ENCODE data around the gene ZNF407.

ZNF407 gene

GRCh38 chr18:75035928-75036327 lies 438.3 kb downstream of the ZNF407 start:
- peaks cover 7% of the 10 kb centered on the region for H3K36me3 Mint-ChIP-seq
- H3K27me3 Mint-ChIP-seq, result no peaks in the 10 kb centered on the region
- no peak overlapping the region for H3K27ac Mint-ChIP-seq
- no peaks in the 10 kb centered on the region for H3K9me3 Mint-ChIP-seq
- H3K4me1 Mint-ChIP-seq, result no peaks in the 10 kb centered on the region
- ATAC-seq, result no peak
- no peak overlapping the region for H3K4me3 Mint-ChIP-seq

GRCh38 chr18:75036917-75037688 lies 439.4 kb downstream of the ZNF407 start:
- H3K4me1 Mint-ChIP-seq, result no peaks in the 10 kb centered on the region
- H3K4me3 Mint-ChIP-seq, result no peak overlapping the region
- H3K27ac Mint-ChIP-seq, result no peak overlapping the region
- no peaks in the 10 kb centered on the region for H3K9me3 Mint-ChIP-seq
- peaks cover 7% of the 10 kb centered on the region for H3K36me3 Mint-ChIP-seq
- H3K27me3 Mint-ChIP-seq, result no peaks in the 10 kb centered on the region
- ATAC-seq, result no peak

DNA sequence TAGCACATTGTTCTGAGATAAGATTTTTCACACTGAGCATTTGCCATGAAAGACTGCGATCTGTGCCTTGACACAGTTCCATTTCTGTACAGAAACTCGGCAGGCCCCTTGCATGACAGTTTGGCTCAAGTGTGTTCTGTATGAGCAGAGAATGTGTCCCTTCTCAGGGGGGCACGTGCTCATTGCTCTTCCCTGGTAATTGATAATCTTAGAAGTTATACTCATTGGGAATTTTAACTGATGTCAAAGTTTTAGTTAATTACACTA lies 440.0 kb downstream of the ZNF407 start:
- no peak overlapping the region for H3K27ac Mint-ChIP-seq
- peaks cover 5% of the 10 kb centered on the region for H3K36me3 Mint-ChIP-seq
- no peaks in the 10 kb centered on the region for H3K4me1 Mint-ChIP-seq
- H3K9me3 Mint-ChIP-seq, result peaks cover 1% of the 10 kb centered on the region
- H3K27me3 Mint-ChIP-seq, result no peaks in the 10 kb centered on the region
- ATAC-seq, result no peak
- H3K4me3 Mint-ChIP-seq, result no peak overlapping the region

DNA sequence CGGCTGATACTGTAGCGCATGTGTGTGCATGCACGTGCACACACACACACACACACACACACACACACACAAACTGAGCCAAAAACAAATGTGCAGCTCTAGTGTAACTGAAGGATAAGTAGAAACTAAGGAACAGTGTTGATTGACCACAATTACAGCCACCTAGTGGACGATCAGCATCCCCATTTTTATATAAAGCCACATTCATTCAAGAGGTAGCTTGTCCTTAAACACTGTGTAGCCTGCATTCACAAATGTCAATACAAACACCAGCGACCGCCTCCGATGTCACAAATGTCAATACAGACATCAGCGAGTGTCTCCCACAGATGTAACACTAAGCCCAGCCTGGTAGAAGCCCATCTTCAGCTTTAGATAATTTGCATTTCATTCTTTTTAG lies 443.9 kb downstream of the ZNF407 start:
- Mint-ChIP-seq H3K4me1 (no peaks in the 10 kb centered on the region), H3K36me3 (peaks cover 9% of the 10 kb centered on the region), H3K27me3 (no peaks in the 10 kb centered on the region), H3K9me3 (peaks cover 2% of the 10 kb centered on the region), H3K27ac (no peak overlapping the region), H3K4me3 (no peak overlapping the region)
- ATAC-seq, result no peak

GRCh38 chr18:75043478-75043877 lies 445.8 kb downstream of the ZNF407 start:
- H3K36me3 Mint-ChIP-seq, result peaks cover 18% of the 10 kb centered on the region
- no peaks in the 10 kb centered on the region for H3K4me1 Mint-ChIP-seq
- ATAC-seq, result no peak
- H3K27me3 Mint-ChIP-seq, result no peaks in the 10 kb centered on the region
- H3K27ac Mint-ChIP-seq, result no peak overlapping the region
- H3K9me3 Mint-ChIP-seq, result peaks cover 2% of the 10 kb centered on the region
- no peak overlapping the region for H3K4me3 Mint-ChIP-seq

DNA sequence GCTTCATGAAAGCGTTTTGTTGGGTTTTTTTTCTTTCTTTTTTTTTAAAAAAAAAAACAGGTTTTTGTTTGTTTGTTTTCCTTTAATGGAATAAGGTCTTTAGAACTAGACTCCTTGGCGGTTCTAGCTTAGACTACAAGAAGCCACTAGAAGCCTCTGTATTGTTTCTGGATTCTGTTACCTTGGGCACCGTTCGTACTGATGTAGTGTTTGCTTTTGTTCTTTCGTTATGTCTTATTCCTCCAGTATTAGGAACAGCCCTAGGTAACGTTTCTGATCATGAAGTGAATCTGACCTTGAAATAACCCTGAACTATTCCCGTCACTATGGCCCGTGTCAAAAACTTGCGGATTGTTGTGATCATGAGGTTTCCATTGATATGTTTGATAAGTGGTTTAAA lies 446.6 kb downstream of the ZNF407 start:
- no peaks in the 10 kb centered on the region for H3K4me1 Mint-ChIP-seq
- H3K27me3 Mint-ChIP-seq, result no peaks in the 10 kb centered on the region
- no peak overlapping the region for H3K4me3 Mint-ChIP-seq
- peaks cover 2% of the 10 kb centered on the region for H3K9me3 Mint-ChIP-seq
- H3K36me3 Mint-ChIP-seq, result peaks cover 19% of the 10 kb centered on the region
- ATAC-seq, result no peak
- no peak overlapping the region for H3K27ac Mint-ChIP-seq

- Mint-ChIP-seq H3K27me3 (no peaks in the 10 kb centered on the region), H3K36me3 (peaks cover 19% of the 10 kb centered on the region), H3K9me3 (peaks cover 2% of the 10 kb centered on the region), H3K4me3 (no peak overlapping the region), H3K27ac (no peak overlapping the region), H3K4me1 (no peaks in the 10 kb centered on the region)
- no peak for ATAC-seq
Observed at GRCh38 chr18:75044791-75045190, 447.1 kb downstream of the ZNF407 start.

GRCh38 chr18:75045272-75045671 lies 447.6 kb downstream of the ZNF407 start:
- Mint-ChIP-seq H3K4me1 (no peaks in the 10 kb centered on the region), H3K4me3 (no peak overlapping the region), H3K27ac (no peak overlapping the region), H3K27me3 (no peaks in the 10 kb centered on the region), H3K9me3 (peaks cover 2% of the 10 kb centered on the region), H3K36me3 (peaks cover 19% of the 10 kb centered on the region)
- ATAC-seq, result no peak

GRCh38 chr18:75047240-75047961 lies 449.7 kb downstream of the ZNF407 start:
- no peak for ATAC-seq
- Mint-ChIP-seq H3K4me3 (no peak overlapping the region), H3K9me3 (peaks cover 2% of the 10 kb centered on the region), H3K36me3 (peaks cover 19% of the 10 kb centered on the region), H3K27me3 (no peaks in the 10 kb centered on the region), H3K27ac (no peak overlapping the region), H3K4me1 (no peaks in the 10 kb centered on the region)

- peaks cover 13% of the 10 kb centered on the region for H3K36me3 Mint-ChIP-seq
- H3K4me3 Mint-ChIP-seq, result no peak overlapping the region
- ATAC-seq, result no peak
- no peaks in the 10 kb centered on the region for H3K9me3 Mint-ChIP-seq
- no peak overlapping the region for H3K27ac Mint-ChIP-seq
- H3K27me3 Mint-ChIP-seq, result no peaks in the 10 kb centered on the region
- no peaks in the 10 kb centered on the region for H3K4me1 Mint-ChIP-seq
Observed at GRCh38 chr18:75048776-75049454, 451.2 kb downstream of the ZNF407 start.

GRCh38 chr18:75049455-75049789 lies 451.8 kb downstream of the ZNF407 start:
- ATAC-seq, result no peak
- H3K4me3 Mint-ChIP-seq, result no peak overlapping the region
- no peaks in the 10 kb centered on the region for H3K4me1 Mint-ChIP-seq
- H3K36me3 Mint-ChIP-seq, result peaks cover 13% of the 10 kb centered on the region
- H3K9me3 Mint-ChIP-seq, result no peaks in the 10 kb centered on the region
- no peaks in the 10 kb centered on the region for H3K27me3 Mint-ChIP-seq
- no peak overlapping the region for H3K27ac Mint-ChIP-seq

GRCh38 chr18:75051757-75052156 lies 454.1 kb downstream of the ZNF407 start:
- no peak overlapping the region for H3K4me3 Mint-ChIP-seq
- no peak overlapping the region for H3K27ac Mint-ChIP-seq
- no peaks in the 10 kb centered on the region for H3K4me1 Mint-ChIP-seq
- ATAC-seq, result no peak
- H3K9me3 Mint-ChIP-seq, result no peaks in the 10 kb centered on the region
- H3K27me3 Mint-ChIP-seq, result no peaks in the 10 kb centered on the region
- H3K36me3 Mint-ChIP-seq, result peaks cover 15% of the 10 kb centered on the region

- Mint-ChIP-seq H3K36me3 (peaks cover 13% of the 10 kb centered on the region), H3K27ac (no peak overlapping the region), H3K27me3 (no peaks in the 10 kb centered on the region), H3K4me3 (no peak overlapping the region), H3K4me1 (no peaks in the 10 kb centered on the region), H3K9me3 (no peaks in the 10 kb centered on the region)
- ATAC-seq, result no peak
Observed at GRCh38 chr18:75052475-75052874, 454.8 kb downstream of the ZNF407 start.

GRCh38 chr18:75053028-75053629 lies 455.5 kb downstream of the ZNF407 start:
- Mint-ChIP-seq H3K36me3 (peaks cover 11% of the 10 kb centered on the region), H3K27ac (no peak overlapping the region), H3K27me3 (no peaks in the 10 kb centered on the region), H3K9me3 (no peaks in the 10 kb centered on the region), H3K4me3 (no peak overlapping the region), H3K4me1 (no peaks in the 10 kb centered on the region)
- ATAC-seq, result no peak

DNA sequence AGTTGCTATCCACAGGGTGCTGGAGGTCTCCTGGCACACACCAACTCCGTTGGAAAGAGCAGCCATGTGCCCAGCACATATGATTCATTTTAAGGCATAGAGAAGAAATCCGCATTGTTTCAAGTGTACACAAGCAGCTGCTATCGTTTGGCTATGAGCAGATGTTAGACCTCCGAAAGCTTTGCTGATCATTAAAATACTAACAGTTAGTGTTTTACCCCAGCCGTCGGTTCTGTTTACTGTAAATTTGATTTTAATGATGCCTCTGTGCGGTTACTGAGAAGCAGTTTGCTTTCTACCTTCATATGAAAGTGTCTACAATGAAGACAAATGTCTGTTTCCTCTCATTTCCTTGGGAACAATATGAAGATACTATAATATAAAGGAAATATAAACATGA lies 456.4 kb downstream of the ZNF407 start:
- Mint-ChIP-seq H3K36me3 (peaks cover 7% of the 10 kb centered on the region), H3K27ac (no peak overlapping the region), H3K27me3 (no peaks in the 10 kb centered on the region), H3K4me3 (no peak overlapping the region), H3K9me3 (no peaks in the 10 kb centered on the region), H3K4me1 (no peaks in the 10 kb centered on the region)
- ATAC-seq, result no peak

- H3K27me3 Mint-ChIP-seq, result no peaks in the 10 kb centered on the region
- no peaks in the 10 kb centered on the region for H3K4me1 Mint-ChIP-seq
- ATAC-seq, result no peak
Observed at GRCh38 chr18:75054611-75055010, 456.9 kb downstream of the ZNF407 start.

More at GRCh38 chr18:75054611-75055010, 456.9 kb downstream of the ZNF407 start:
- H3K27ac Mint-ChIP-seq, result no peak overlapping the region
- no peak overlapping the region for H3K4me3 Mint-ChIP-seq
- H3K9me3 Mint-ChIP-seq, result no peaks in the 10 kb centered on the region
- peaks cover 12% of the 10 kb centered on the region for H3K36me3 Mint-ChIP-seq

All from stimulated activated memory B cell treated with anti-CD40 and anti-IgM and Interleukin-4, amounts not matched to agents 10 μg/mL and 1 μg/mL and 100 μg/mL, for 72 hours (primary cell).